Adipose tissue (tissue), 3 donors: ENCODE results near the gene TBC1D23. TPM values are rescaled to one million over a fixed set of nuclear protein-coding genes. Genes with fewer than 3 reads are reported as not detected.
"Not testable (repeated sequence)": the region's sequence is repeated elsewhere in the genome, so short reads cannot be mapped to it uniquely, and the experiment has no call there.

Source experiments
- H3K27ac ChIP-seq: one replicate; pipeline ENCODE4 v1.5.1; 2013; ENCODE audit warnings: low read depth, low read length
- WGBS, 3 donors: extraction: QIAGEN DNeasy Blood & Tissue Kit; methylation state at CpG; one replicate each; pipeline ENCODE4 v1.1.7; 2013; 5-methylcytosine and 5-hydroxymethylcytosine counted together
- polyA plus RNA-seq, 3 donors: library from polyadenylated mRNA; stranded (reverse); fragments of 200-250 nt; gene quantifications; one replicate each; pipeline ENCODE4 v1.2.3, GENCODE V29; 2013
- donor health status: healthy with polysubstance abuse.
- donor health status: Bipolar disorder and iron deficiency.
- donor health status: healthy.

TBC1D23 gene
- polyA plus RNA-seq, 3 donors, result 11.1 to 29.0 (median 13.5) TPM

DNA sequence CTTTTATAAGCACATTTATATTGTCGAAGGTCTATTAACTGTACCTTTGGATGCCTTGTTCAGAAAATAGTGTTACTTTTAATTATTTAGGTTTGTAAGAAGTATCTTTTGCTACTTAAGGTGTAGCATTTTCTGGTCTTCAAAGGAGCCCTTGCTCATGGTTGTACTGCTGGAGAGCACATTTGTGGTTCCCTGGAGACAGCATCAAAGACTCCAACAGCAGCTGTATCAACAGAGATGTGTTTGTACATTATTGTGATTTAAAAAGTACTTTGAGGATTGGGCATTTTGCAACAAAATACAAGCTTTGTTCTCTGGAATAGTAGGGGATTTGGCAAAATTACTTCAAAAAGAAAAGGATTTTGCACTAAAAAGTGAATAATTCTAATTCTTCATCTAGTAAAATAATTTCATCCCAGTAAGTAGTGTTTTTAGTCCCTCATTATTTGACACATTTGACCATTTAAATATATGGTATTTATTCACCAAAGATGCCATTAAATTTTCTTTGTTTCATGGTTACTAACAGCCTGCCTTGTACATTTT, 16.5 kb downstream of the TBC1D23 start:
- 30 to 94% (median 89%) methylated on average over 1 of the region's 1 CpG for WGBS, 3 donors
- no peak overlapping the region for H3K27ac ChIP-seq

DNA sequence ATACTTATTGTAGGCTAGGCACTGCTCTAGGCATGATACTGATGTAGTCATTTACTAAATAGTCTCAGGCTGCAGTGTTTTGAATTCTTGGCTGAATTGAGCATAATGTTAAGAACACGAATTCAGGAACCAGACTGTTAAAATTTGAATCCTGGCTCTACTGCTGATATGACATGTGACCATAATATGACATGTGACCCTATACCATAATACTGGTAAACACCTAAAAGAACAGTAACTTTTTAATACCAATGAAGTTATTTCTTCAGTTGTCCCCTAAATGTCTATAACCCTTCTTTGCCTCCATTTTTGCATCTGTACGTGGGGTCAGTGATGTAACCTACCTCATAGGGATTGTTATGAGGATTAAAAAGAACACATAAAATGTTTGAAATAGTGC, 18.1 kb downstream of the TBC1D23 start:
- 81 to 88% (median 85%) methylated on average over 2 of the region's 2 CpGs for WGBS, 3 donors
- H3K27ac ChIP-seq, result no peak overlapping the region

DNA sequence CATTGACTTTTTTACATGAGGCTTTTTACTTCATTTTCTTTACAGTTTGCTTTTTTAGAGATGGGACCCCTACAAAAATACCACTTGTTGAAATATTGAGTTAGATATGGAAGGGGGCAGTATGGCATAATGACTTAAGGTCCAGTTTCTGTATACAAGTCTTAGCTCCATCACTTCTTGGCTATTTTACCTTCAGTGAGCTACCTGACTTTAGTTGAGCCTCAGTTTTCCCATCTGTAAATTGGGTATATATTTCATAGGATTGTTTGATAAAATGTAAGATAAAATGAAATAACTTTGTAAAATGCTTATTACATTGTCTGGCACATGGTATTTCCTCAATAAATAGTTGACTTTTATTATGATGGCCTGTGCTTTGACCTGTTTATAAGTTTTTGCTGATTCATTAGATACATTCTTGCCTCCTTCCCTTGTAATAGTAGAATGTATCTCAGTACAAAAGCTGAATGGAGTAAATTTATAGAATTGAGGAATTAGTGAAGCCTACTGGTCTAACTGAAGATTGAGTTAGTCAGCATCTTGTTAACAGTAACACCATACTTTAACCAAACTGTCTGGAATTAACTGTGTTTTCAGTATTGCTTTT, 27.6 kb downstream of the TBC1D23 start:
- H3K27ac ChIP-seq, result no peak overlapping the region

DNA sequence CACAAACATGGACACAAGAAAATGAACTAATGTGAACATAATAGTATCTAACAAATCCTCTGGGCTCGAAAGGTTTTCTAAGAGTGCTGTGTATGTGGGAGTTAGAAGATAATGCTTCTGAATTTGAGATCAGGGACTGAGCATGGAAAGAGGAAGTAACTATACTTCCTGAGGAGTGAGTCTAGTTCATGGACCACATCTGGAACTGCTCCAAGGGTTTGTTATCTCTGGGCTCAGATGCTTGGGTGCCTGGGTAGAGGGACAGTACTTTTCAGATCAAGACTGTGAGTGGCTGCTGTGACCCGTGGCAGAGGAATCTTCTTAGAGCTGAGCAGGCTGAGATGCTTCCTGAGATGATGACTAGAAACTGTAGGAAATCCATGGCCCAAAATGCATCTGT, 28.5 kb downstream of the TBC1D23 start:
- no peak overlapping the region for H3K27ac ChIP-seq
- WGBS, 3 donors, result 29 to 79% (median 51%) methylated on average over 2 of the region's 2 CpGs

DNA sequence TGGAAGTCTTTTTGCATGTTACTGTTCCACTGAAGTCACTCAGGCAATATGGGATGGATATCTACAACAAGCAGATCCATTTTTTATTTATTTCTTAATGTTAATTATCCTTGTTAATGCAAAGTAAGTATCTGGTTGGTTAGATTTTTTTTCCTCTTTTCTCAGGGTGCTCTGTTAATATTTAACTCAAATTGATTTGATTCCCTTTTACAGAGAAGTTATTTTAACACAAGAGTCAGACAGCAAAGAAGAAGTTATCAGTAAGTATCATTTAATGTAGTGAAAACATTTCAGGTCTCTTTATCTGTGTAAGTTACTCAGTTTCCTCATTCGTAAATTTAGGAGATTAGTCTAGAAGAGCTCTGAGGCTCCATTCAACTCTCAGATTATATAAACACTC, 34.3 kb downstream of the TBC1D23 start:
- 33 to 94% (median 83%) methylated on average over 1 of the region's 1 CpG for WGBS, 3 donors
- H3K27ac ChIP-seq, result no peak overlapping the region

DNA sequence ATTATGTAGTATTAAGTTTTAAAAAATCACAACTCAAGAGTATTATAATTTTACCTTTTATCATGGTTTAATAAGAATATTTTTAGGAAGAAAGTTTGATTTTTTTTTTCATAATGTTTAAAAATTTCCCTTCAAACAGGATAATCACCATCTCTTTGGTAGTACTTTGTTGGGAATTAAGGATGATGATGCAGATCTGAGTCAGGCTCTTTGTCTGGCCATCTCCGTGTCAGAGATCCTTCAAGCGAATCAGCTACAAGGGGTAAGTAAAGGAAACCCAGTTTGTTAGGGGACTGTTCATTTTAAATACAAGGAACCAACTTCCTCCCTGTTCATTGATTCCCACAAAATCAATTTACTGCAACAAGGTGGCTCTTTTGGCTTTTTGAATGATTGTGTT, 37.0 kb downstream of the TBC1D23 start:
- H3K27ac ChIP-seq, result no peak overlapping the region
- 95 to 96% (median 95%) methylated on average over 2 of the region's 2 CpGs for WGBS, 3 donors

DNA sequence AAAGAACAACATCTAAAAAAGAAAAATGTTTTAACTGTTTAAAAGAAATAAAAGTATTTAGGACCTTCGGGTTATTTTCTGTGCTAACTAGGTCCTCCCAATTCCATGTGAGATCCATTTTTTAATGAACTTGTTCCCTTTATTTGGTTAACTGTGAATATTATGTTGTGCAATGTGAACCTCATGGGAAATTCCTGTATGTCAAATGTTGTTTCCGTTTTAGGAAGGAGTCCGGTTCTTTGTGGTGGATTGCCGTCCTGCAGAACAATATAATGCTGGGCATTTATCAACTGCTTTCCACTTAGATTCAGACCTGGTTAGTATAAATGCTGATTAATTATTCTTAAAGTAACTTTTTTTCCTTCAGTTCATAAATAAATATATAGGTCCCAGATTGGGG, 38.2 kb downstream of the TBC1D23 start:
- H3K27ac ChIP-seq, result no peak overlapping the region
- 43 to 74% (median 50%) methylated on average over 4 of the region's 4 CpGs for WGBS, 3 donors

DNA sequence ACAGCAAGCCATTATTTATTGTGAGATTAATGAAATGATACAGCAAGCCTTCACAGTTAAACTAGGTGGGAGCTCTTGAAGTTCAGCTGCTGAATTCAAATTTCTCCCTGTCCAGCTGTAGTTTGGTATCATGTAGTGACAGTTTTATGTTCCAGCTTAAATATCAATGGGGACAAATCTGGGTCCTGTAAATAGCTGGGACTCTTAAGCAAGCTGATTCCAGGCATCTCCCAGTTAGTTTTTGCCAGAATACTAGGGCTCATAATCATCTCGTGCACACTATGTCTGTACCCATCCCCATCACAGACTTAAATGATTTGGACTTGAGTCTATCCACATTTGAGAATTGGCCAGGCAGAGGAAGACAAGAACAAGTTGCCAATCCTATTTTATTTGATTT, 45.9 kb downstream of the TBC1D23 start:
- 83 to 88% (median 85%) methylated on average over 1 of the region's 1 CpG for WGBS, 3 donors
- H3K27ac ChIP-seq, result no peak overlapping the region

DNA sequence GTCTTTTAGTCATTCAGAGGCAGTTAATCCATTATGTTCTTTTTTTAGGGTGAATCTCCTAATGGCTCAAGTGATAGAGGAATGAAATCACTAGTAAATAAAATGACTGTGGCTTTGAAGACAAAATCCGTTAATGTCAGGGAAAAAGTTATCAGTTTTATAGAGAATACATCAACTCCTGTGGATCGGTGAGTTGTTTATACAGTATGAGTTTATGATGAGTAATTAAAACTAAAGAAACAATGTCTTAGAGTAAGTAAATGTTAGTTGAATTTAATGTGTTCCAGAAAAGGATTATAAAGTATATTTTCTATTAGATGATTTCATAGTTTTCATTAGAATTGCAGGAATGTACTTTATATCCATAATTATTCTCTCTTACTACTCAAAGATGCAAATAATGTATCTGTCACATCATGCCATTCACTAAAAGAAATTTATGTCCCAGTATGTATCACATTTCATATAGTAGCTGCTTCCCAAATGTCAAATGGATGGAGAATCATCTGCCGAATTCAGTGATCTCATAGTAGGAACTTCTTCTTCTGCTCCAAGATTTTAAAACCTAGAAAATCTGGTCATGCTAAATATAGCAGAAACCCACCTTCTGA, 49.7 kb downstream of the TBC1D23 start:
- WGBS, 3 donors, result 92 to 93% (median 92%) methylated on average over 3 of the region's 3 CpGs
- H3K27ac ChIP-seq, result no peak overlapping the region

DNA sequence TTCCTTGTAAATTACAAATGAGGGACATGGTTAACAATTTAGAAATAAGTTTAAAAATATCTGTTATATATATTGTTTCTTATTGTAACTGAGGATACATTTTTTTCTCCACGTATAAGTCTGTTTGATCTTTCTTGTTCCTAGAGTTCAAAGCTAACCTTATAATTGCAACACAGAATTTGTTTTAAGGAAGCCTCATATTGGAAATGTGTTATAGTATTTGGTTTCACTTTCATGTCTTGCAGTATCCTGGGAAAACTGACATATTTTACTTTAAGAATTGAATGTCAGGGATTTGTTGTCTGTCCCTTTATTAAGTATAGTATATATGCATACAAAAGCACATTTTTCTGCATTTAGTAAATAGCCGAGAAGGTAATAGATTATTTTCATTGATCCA, 50.2 kb downstream of the TBC1D23 start:
- 53 to 58% (median 55%) methylated on average over 2 of the region's 2 CpGs for WGBS, 3 donors
- no peak overlapping the region for H3K27ac ChIP-seq

DNA sequence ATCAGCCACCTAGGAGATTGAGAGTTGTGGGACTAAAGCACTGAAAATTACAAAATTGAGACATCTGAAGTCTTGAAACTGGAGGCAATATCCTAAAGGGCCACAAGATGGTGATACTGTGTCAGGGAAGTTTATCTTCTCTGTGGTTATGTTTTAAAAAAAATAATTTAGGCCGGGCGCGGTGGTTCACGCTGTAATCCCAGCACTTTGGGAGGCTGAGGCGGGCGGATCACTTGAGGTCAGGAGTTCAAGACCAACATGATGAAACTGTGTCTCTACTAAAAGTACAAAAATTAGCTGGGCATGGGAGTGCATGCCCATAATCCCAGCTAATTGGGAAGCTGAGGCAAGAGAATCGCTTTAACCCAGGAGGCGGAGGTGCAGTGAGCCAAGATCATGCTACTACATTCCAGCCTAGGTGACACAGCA, 55.9 kb downstream of the TBC1D23 start:
- 31 to 32% (median 31%) methylated on average over 8 of the region's 8 CpGs for WGBS, 3 donors
- H3K27ac ChIP-seq, result no peak overlapping the region

DNA sequence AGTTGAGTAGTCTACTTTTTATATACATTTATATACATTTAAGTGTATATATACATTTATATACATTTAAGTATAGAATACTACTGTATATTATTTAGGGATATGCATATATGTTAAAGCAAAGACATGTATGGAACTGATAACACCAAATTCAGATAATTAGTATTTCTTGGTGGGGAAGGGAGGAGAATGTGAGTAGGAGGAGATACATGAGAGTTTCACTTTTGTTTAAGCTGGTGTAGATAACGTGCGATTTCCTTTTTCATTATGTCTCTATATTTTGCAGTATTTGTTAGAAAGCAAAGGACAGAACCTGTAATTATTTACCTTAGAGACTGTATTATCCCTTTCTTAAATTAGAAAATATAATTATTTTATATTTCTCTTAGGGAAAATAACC, 57.1 kb downstream of the TBC1D23 start:
- H3K27ac ChIP-seq, result no peak overlapping the region
- WGBS, 3 donors, result 68 to 88% (median 78%) methylated on average over 2 of the region's 2 CpGs

DNA sequence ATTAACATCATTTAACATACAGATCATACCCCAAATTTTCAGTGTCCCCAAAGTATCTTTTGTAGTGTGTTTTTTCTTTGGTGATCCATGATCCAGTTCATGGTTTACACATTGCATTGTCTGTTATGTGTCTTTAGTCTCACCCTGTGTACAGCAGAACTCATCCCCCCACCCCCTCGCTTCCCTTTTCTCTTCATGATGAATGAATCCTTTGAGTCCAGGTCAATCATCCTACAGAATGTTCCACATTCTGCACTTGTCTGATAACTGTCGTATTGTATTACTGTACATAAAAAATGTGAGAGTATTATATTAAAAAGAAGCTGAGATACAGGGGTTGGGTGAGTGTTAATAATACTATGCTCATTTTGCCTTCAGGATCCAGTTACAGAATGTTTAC, 59.2 kb downstream of the TBC1D23 start:
- 89 to 98% (median 95%) methylated on average over 2 of the region's 2 CpGs for WGBS, 3 donors
- no peak overlapping the region for H3K27ac ChIP-seq

DNA sequence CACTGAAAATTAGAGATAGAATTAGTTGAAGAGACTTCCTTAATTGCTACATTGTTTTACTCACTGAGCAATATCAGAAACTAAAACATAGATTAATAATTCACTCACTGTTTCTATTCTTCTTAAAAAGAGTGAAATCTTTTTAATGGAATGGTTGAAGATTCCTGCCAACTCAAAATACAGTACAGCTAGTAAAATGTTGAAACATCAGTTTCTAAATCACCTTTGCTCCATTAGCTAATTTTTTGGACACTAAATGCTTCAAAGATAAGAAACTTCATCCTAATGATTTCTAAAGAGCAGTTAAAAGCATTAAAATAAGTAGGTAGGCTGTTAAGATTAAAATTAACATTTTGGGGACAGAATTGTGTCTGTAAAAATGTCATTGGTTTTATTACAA, 63.3 kb downstream of the TBC1D23 start:
- no peak overlapping the region for H3K27ac ChIP-seq

DNA sequence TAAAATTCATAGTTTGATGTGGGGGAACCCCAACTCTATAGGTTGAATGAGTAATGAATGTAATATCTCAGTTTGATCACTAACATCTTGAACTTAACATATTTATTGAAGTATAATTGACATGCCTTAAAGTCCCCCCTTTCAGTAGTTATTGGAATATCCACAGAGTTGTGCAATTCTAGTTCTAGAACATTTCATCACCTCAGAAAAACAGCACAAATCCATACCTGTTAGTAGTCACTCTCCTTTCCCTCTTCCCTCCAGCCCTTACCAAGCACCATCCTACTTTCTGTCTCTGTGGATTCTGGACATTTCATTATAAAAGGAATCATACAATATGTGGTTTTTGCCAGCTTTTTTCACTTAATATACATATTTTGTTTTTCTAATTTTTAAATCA, 65.0 kb downstream of the TBC1D23 start:
- no peak overlapping the region for H3K27ac ChIP-seq

DNA sequence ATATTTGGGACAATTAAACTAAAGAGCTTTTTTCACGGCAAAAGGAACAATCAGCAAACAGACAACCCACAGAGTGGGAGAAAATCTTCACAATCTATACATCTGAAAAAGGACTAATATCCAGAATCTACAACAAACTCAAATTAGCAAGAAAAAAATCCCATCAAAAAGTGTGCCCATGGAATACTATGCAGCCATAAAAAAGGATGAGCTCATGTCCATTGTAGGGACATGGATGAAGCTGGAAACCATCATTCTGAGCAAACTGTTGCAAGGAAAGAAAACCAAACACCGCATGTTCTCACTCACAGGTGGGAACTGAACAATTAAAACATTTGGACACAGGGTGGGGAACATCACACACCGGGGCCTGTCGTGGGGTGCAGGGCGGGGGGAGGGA, 66.6 kb downstream of the TBC1D23 start:
- H3K27ac ChIP-seq, result not testable (repeated sequence)

DNA sequence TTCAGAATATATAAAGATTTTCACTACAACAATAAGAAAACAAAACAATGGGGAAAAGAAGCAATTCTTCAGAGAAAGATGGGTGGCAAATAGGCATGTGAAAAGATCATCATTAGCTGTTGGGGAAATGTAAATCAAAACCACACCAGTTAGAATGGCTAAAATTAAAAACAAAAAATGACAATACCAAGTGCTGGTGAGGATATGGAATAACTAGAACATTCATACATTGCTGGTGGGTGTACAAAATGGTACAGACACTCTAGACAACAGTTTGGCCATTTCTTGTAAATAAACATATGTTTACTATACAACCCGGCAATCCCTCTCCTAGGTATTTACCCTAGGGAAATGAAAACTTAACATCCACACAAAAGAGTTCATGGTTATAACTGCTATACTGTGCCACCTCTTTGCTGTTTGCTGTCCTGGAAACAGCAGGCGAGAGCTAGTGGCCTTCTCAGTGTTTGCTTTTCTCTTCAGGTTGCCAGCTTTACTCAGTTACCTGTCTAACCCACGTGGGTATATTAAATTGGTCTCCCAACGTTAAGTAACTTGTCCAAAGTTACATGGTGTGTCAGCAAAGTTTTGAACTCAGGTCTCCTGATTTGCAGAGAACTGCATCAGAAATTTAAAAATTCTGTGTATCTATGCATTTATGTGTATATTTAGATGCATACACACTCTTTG, 69.2 kb downstream of the TBC1D23 start:
- WGBS, 3 donors, result 33 to 90% (median 72%) methylated on average over 4 of the region's 4 CpGs

More for the DNA sequence above, 66.6 kb downstream of the TBC1D23 start:
- 97 to 99% (median 98%) methylated on average over 5 of the region's 5 CpGs for WGBS, 3 donors

DNA sequence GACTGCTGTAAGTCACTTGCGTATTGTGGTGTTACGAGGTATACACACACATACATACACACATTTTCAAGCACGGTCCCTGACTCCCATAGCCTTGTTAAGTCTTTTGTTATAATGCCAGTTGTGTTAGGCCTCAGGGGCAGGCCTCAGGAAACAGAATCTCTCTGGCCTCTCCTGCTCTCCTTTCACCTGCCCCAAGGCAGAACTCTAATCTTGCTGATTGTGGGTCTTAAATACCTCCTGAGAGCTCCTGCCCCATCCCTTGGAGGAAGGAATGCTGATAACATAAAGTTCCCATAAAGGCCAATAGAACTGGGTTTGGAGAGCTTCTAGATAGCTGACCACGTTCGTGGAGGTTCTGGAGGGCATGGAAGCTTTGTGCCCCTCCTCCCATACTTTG, 69.9 kb downstream of the TBC1D23 start:
- WGBS, 3 donors, result 93 to 94% (median 93%) methylated on average over 5 of the region's 5 CpGs
- no peak overlapping the region for H3K27ac ChIP-seq

More for the DNA sequence above, 69.2 kb downstream of the TBC1D23 start:
- H3K27ac ChIP-seq, result no peak overlapping the region

DNA sequence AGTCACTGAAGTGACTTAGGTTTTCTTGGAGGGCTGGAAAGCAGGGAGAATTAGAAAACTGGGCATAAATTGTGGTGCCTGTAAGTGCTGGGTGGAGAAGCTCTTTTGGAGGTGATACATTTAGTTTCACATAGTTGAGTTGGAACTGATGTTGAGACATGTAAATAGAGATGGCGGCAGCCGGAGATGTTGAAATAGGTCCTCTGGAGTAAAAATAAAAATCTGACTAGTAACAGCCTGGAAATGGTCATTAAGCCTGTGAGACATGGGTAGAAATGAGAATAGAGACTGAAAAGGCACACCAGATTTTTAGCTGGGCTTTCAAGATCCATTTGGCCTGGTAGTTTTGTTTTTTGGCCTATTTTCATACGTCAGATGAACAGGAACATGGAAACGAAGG, 70.9 kb downstream of the TBC1D23 start:
- no peak overlapping the region for H3K27ac ChIP-seq
- WGBS, 3 donors, result 88 to 95% (median 94%) methylated on average over 4 of the region's 4 CpGs

DNA sequence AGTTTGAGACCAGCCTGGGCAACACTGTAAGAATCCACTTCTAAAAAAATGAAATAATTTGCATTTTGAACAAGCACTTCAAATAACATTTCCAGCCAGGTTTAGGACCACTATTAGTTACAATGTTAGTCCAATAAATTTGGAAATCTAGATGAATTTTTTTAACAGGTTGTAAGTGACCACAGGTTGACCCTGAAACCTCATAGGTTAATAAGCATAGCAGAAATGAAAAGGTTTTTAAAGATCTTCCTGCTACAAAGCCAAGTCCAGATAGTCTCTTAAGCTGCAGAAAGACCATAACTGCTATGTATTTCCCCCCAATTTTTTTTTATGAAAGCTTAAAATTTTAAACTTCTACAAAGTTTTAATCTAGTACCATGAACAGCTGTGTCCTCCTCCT, 72.3 kb downstream of the TBC1D23 start:
- no peak overlapping the region for H3K27ac ChIP-seq
